HepG2 (cell line): ENCODE data around the gene CMTM8. TPM values are rescaled to one million over a fixed set of nuclear protein-coding genes. Genes with fewer than 3 reads are reported as not detected.
A peak's percentile ranks its signal among the peaks of the same experiment; 100 is the strongest.

ENCODE experiments used
- ESRRA ChIP-seq: sonication (generic); formaldehyde crosslinking; IDR thresholded peaks from 2 replicates; pipeline ENCODE4 v1.5.1; 2020; ENCODE audit warnings: mild to moderate bottlenecking, low read depth, missing genetic modification reagents
- HMG20A ChIP-seq: IDR thresholded peaks from 2 replicates; pipeline ENCODE4 v1.6.1; 2016; ENCODE audit warnings: borderline replicate concordance
- KAT7 ChIP-seq: IDR thresholded peaks from 2 replicates; pipeline ENCODE4 v1.6.1; 2018; ENCODE audit warnings: borderline replicate concordance, missing compliant biosample characterization
- KDM1A ChIP-seq: IDR thresholded peaks from 2 replicates; pipeline ENCODE4 v1.6.1; 2016; ENCODE audit warnings: missing compliant biosample characterization
- NKX3-1 ChIP-seq: sonication (generic); formaldehyde crosslinking; IDR thresholded peaks from 2 replicates; pipeline ENCODE4 v1.5.0; 2020; ENCODE audit warnings: missing genetic modification reagents
- RBM39 ChIP-seq: fragments of 200-400 bp; formaldehyde crosslinking; IDR thresholded peaks from one replicate; pipeline ENCODE4 v1.6.1; 2018; ENCODE audit warnings: antibody characterized with exemption, mild to moderate bottlenecking, low read depth, low read length; ENCODE audit not compliant: poor library complexity, severe bottlenecking
- THAP11 ChIP-seq: IDR thresholded peaks from 2 replicates; pipeline ENCODE4 v1.6.1; 2016; ENCODE audit warnings: missing biosample characterization, missing genetic modification reagents
- ZBTB3 ChIP-seq: sonication (generic); formaldehyde crosslinking; IDR thresholded peaks from 2 replicates; pipeline ENCODE4 v1.4.0; 2020; ENCODE audit warnings: low read depth, mild to moderate bottlenecking, moderate library complexity, missing genetic modification reagents, borderline replicate concordance
- ZNF205 ChIP-seq: IDR thresholded peaks from 2 replicates; pipeline ENCODE4 v1.6.1; 2018; ENCODE audit warnings: missing biosample characterization, missing genetic modification reagents
- ZNF607 ChIP-seq: sonication (generic); formaldehyde crosslinking; IDR thresholded peaks from 2 replicates; pipeline ENCODE4 v1.5.1; 2020; ENCODE audit warnings: missing genetic modification reagents, mild to moderate bottlenecking, borderline replicate concordance
- ZNF615 ChIP-seq: sonication (generic); formaldehyde crosslinking; IDR thresholded peaks from 2 replicates; pipeline ENCODE4 v1.5.0; 2020; ENCODE audit warnings: mild to moderate bottlenecking, missing genetic modification reagents, borderline replicate concordance
- ZSCAN25 ChIP-seq: sonication (generic); formaldehyde crosslinking; IDR thresholded peaks from 2 replicates; pipeline ENCODE4 v1.8.0; 2022; ENCODE audit warnings: mild to moderate bottlenecking, missing genetic modification reagents
- ZSCAN30 ChIP-seq: sonication (generic); formaldehyde crosslinking; IDR thresholded peaks from 2 replicates; pipeline ENCODE4 v1.5.0; 2020; ENCODE audit warnings: mild to moderate bottlenecking, missing genetic modification reagents
- polyA plus RNA-seq, 8 experiments: library from polyadenylated mRNA; depleted of rRNA in 3 of 8; stranded (reverse) in 7 of 8; unstranded in 1 of 8; fragments of >200 nt; fragmentation: Illumina TruSeq in 4 of 8; extraction: Trizol in 4 of 8; gene quantifications; 2 replicates each; pipeline versions ENCODE4 v1.2.1 to v1.2.3, GENCODE V29; 2011 to 2016; ENCODE audit warnings: low read depth in 4 of 8, missing spikeins in 1 of 8, mixed read lengths in 1 of 8; ENCODE audit not compliant: insufficient read depth in 1 of 8
- total RNA-seq, 5 experiments: library from RNA; depleted of rRNA; stranded (reverse); fragments of >200 nt; fragmentation: Illumina TruSeq; extraction: Trizol; gene quantifications; 2 replicates each; pipeline ENCODE4 v1.2.3, GENCODE V29; 2016; ENCODE audit warnings: low read depth in 1 of 5
- TF ChIP-seq, protein P1 (sequence below): sonication (generic); formaldehyde crosslinking; IDR thresholded peaks from 2 replicates; pipeline ENCODE4 v1.9.0; 2021; ENCODE audit warnings: mild to moderate bottlenecking, missing genetic modification reagents
- TF ChIP-seq, protein P2 (sequence below): sonication (generic); formaldehyde crosslinking; IDR thresholded peaks from 2 replicates; pipeline ENCODE4 v1.4.0; 2020; ENCODE audit warnings: missing genetic modification reagents, mild to moderate bottlenecking, borderline replicate concordance
- TF ChIP-seq, protein P3 (sequence below): sonication (generic); formaldehyde crosslinking; IDR thresholded peaks from 2 replicates; pipeline ENCODE4 v1.4.0; 2020; ENCODE audit warnings: missing genetic modification reagents

The CMTM8 gene
- total and polyA plus RNA-seq, 2 of the 13 experiments (the other 11 are each of a cell fraction or from before 2014, with no cell fraction given), result 8.9 to 15.8 TPM

DNA sequence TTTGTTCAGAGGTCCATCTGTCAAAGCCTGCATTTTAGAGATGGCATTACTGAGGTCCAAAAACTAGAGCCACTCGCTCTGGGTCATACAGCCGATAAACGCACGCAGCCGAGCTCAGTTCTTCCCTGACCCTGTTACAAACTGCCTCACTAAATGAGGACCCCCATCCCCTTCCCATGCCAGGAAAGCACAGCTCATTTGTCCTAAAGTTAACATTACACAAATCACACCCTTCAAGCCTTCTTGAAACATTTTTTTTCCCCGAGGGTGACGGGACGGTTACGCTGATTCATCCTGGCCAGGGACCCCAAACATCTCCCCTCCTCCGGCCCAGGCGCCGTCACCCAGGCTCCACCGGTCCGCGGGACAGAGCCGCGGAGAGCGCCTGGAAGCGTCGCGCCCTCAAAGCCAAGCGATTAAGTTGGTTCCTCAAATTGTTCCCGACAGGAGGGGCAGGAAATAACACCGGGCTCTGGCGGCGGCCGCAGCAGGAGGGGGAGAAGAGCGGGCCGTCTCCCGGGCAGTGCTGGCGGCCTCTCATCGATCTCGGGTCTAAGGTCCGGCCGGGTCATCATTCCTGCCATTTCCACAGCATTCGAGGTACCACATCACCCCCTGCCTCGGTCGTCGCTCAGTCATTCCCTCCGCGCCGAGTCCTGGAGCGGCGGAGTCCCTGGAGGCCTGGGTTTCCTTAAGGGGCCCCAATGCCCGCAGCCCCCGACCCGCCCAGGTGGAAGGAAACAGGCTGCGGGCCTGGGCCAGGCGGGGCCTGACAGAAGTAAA, 619 bp upstream of the CMTM8 start (continued):
- peak; percentile 57; the same call in 1 of the 2 replicates for TF ChIP-seq ESRRA (CRISPR knock-in tag)
- TF ChIP-seq ZSCAN30, result 0 out of 2 replicates have a peak, but pooled peaks have one; percentile 26
- TF ChIP-seq, protein P1, sequence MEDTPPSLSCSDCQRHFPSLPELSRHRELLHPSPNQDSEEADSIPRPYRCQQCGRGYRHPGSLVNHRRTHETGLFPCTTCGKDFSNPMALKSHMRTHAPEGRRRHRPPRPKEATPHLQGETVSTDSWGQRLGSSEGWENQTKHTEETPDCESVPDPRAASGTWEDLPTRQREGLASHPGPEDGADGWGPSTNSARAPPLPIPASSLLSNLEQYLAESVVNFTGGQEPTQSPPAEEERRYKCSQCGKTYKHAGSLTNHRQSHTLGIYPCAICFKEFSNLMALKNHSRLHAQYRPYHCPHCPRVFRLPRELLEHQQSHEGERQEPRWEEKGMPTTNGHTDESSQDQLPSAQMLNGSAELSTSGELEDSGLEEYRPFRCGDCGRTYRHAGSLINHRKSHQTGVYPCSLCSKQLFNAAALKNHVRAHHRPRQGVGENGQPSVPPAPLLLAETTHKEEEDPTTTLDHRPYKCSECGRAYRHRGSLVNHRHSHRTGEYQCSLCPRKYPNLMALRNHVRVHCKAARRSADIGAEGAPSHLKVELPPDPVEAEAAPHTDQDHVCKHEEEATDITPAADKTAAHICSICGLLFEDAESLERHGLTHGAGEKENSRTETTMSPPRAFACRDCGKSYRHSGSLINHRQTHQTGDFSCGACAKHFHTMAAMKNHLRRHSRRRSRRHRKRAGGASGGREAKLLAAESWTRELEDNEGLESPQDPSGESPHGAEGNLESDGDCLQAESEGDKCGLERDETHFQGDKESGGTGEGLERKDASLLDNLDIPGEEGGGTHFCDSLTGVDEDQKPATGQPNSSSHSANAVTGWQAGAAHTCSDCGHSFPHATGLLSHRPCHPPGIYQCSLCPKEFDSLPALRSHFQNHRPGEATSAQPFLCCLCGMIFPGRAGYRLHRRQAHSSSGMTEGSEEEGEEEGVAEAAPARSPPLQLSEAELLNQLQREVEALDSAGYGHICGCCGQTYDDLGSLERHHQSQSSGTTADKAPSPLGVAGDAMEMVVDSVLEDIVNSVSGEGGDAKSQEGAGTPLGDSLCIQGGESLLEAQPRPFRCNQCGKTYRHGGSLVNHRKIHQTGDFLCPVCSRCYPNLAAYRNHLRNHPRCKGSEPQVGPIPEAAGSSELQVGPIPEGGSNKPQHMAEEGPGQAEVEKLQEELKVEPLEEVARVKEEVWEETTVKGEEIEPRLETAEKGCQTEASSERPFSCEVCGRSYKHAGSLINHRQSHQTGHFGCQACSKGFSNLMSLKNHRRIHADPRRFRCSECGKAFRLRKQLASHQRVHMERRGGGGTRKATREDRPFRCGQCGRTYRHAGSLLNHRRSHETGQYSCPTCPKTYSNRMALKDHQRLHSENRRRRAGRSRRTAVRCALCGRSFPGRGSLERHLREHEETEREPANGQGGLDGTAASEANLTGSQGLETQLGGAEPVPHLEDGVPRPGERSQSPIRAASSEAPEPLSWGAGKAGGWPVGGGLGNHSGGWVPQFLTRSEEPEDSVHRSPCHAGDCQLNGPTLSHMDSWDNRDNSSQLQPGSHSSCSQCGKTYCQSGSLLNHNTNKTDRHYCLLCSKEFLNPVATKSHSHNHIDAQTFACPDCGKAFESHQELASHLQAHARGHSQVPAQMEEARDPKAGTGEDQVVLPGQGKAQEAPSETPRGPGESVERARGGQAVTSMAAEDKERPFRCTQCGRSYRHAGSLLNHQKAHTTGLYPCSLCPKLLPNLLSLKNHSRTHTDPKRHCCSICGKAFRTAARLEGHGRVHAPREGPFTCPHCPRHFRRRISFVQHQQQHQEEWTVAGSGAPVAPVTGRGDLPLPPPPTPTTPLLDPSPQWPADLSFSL, result 0 out of 2 replicates have a peak, but pooled peaks have one; percentile 46
- TF ChIP-seq KDM1A (CRISPR knock-in tag), result peak; percentile 59; the same call in 1 of the 2 replicates
- TF ChIP-seq HMG20A (CRISPR knock-in tag), result peak; percentile 68
- peak; percentile 52; the same call in 1 of the 2 replicates for TF ChIP-seq ZSCAN25 (CRISPR knock-in tag)
- TF ChIP-seq ZNF205 (CRISPR knock-in tag), result no peak
- TF ChIP-seq, protein P2, sequence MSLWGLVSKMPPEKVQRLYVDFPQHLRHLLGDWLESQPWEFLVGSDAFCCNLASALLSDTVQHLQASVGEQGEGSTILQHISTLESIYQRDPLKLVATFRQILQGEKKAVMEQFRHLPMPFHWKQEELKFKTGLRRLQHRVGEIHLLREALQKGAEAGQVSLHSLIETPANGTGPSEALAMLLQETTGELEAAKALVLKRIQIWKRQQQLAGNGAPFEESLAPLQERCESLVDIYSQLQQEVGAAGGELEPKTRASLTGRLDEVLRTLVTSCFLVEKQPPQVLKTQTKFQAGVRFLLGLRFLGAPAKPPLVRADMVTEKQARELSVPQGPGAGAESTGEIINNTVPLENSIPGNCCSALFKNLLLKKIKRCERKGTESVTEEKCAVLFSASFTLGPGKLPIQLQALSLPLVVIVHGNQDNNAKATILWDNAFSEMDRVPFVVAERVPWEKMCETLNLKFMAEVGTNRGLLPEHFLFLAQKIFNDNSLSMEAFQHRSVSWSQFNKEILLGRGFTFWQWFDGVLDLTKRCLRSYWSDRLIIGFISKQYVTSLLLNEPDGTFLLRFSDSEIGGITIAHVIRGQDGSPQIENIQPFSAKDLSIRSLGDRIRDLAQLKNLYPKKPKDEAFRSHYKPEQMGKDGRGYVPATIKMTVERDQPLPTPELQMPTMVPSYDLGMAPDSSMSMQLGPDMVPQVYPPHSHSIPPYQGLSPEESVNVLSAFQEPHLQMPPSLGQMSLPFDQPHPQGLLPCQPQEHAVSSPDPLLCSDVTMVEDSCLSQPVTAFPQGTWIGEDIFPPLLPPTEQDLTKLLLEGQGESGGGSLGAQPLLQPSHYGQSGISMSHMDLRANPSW, result peak; percentile 33; the same call in 1 of the 2 replicates
- peak; percentile 74 for TF ChIP-seq RBM39
- TF ChIP-seq ZBTB3, result 0 out of 2 replicates have a peak, but pooled peaks have one; percentile 6
- TF ChIP-seq, protein P3, sequence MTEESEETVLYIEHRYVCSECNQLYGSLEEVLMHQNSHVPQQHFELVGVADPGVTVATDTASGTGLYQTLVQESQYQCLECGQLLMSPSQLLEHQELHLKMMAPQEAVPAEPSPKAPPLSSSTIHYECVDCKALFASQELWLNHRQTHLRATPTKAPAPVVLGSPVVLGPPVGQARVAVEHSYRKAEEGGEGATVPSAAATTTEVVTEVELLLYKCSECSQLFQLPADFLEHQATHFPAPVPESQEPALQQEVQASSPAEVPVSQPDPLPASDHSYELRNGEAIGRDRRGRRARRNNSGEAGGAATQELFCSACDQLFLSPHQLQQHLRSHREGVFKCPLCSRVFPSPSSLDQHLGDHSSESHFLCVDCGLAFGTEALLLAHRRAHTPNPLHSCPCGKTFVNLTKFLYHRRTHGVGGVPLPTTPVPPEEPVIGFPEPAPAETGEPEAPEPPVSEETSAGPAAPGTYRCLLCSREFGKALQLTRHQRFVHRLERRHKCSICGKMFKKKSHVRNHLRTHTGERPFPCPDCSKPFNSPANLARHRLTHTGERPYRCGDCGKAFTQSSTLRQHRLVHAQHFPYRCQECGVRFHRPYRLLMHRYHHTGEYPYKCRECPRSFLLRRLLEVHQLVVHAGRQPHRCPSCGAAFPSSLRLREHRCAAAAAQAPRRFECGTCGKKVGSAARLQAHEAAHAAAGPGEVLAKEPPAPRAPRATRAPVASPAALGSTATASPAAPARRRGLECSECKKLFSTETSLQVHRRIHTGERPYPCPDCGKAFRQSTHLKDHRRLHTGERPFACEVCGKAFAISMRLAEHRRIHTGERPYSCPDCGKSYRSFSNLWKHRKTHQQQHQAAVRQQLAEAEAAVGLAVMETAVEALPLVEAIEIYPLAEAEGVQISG (CRISPR knock-in tag), result peak; percentile 58
- TF ChIP-seq ZNF615, result peak; percentile 22; the same call in 1 of the 2 replicates
- peak; percentile 41; the same call in 1 of the 2 replicates for TF ChIP-seq THAP11
- 0 out of 2 replicates have a peak, but pooled peaks have one; percentile 47 for TF ChIP-seq NKX3-1 (CRISPR knock-in tag)
- peak; percentile 43; the same call in 1 of the 2 replicates for TF ChIP-seq ZNF607 (CRISPR knock-in tag)
- TF ChIP-seq KAT7, result no peak; the same call in 1 of the 2 replicates
